Psoas muscle (tissue), 8 donors: ENCODE data around the gene RPGRIP1L. TPM values are rescaled to one million over a fixed set of nuclear protein-coding genes. Genes with fewer than 3 reads are reported as not detected.

Source experiments
- ATAC-seq, 4 donors: fragments of 200-7000 bp; cut with Tn5 transposase; one replicate each; pipeline ENCODE4 v1.9.1; 2020; ENCODE audit warnings: moderate library complexity in 3 of 4, mild to moderate bottlenecking in 2 of 4
- DNase-seq, 2 donors: peaks; one replicate each; pipeline ENCODE4 v3.0.0-alpha.2; 2020
- H3K27ac ChIP-seq: fragments of 200-600 bp; one replicate; pipeline ENCODE4 v1.8.0; 2022
- H3K27me3 ChIP-seq, 3 donors: fragments of 200-600 bp in 1 of 3; one replicate each; pipeline versions ENCODE4 v1.6.1 to v1.8.0; 2013 to 2022; ENCODE audit warnings: low read length in 2 of 3, mild to moderate bottlenecking in 2 of 3, moderate library complexity in 1 of 3; ENCODE audit not compliant: insufficient read depth in 3 of 3
- H3K36me3 ChIP-seq, 2 donors: fragments of 200-600 bp in 1 of 2; one replicate each; pipeline versions ENCODE4 v1.6.1 to v1.8.0; 2013 to 2022; ENCODE audit warnings: low read depth in 1 of 2, mild to moderate bottlenecking in 1 of 2, moderate library complexity in 1 of 2; ENCODE audit not compliant: insufficient read depth in 1 of 2
- H3K4me1 ChIP-seq: fragments of 200-600 bp; one replicate; pipeline ENCODE4 v1.8.0; 2022
- H3K4me3 ChIP-seq: fragments of 200-600 bp; one replicate; pipeline ENCODE4 v1.8.0; 2022; ENCODE audit warnings: mild to moderate bottlenecking
- H3K9me3 ChIP-seq: fragments of 200-600 bp; one replicate; pipeline ENCODE4 v1.8.0; 2022
- WGBS, 3 donors: extraction: QIAGEN DNeasy Blood & Tissue Kit; methylation state at CpG; one replicate each; pipeline versions ENCODE4 v1.1.6 to v1.1.7; 2013; 5-methylcytosine and 5-hydroxymethylcytosine counted together
- intact Hi-C, 2 donors: fragments of 100-400 bp; cut with DNase I; formaldehyde crosslinking; loops; one replicate each; pipeline versions ENCODE4 v1.11.0 to v1.14.2; 2022
- polyA plus RNA-seq, 3 donors: library from polyadenylated mRNA; stranded (reverse); fragments of 200-250 nt; gene quantifications; one replicate each; pipeline ENCODE4 v1.2.3, GENCODE V29; 2013
- total RNA-seq, 4 donors: library from RNA; stranded (reverse); fragmentation: NEBNext Ultra II Directional in 2 of 4; extraction: Animal tissue kit (Norgen Biotek cat#: 25700) in 2 of 4; gene quantifications; one replicate each; pipeline versions ENCODE4 v1.2.1 to v1.2.4, GENCODE V29; 2021 to 2023
- TF ChIP-seq, protein P1 (sequence below): fragments of 200-600 bp; IDR thresholded peaks from one replicate; pipeline ENCODE4 v1.8.0; 2022; ENCODE audit warnings: antibody characterized with exemption
- donor health status: healthy with polysubstance abuse.
- donor health status: DM: no; HTN: no; CAD: no; lungs with moderate emphysema.
- donor health status: Bipolar disorder and iron deficiency.
- donor health status: healthy.
- donor health status: DM: yes; HTN: yes; CAD: no.
- donor health status: DM: no; HTN: no; CAD: no.
- donor health status: DM: no; HTN: no; CAD: no.
- donor health status: DM: yes; HTN: yes; CAD: no.

RPGRIP1L gene
- total and polyA plus RNA-seq, 7 donors = 0.81 to 2.6 (median 1.5) TPM

DNA sequence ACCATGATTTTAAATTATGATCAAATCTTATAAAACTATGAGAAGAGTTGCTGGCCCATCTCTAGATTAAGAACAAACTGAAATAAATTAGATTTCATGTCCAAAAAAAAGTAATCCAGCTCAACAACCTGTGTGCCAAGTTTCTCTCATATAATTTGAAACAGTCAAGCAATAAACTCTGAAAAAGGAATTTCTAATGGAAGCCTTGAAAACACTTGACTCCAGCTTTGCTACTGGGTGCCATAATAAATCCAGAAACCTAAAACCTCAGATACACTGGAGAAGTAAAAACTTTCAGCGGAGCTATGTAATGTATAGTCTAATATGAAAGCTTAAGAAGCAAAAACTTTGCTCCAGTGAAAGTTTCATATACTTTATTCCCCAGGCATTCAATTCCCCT is 25.5 kb downstream of the RPGRIP1L start:
- H3K27ac ChIP-seq = no peak overlapping the region
- no peak overlapping the region for H3K4me3 ChIP-seq
- intact Hi-C loops = no loop called here
- H3K36me3 ChIP-seq = no peaks in the 10 kb centered on the region
- TF ChIP-seq, protein P1, sequence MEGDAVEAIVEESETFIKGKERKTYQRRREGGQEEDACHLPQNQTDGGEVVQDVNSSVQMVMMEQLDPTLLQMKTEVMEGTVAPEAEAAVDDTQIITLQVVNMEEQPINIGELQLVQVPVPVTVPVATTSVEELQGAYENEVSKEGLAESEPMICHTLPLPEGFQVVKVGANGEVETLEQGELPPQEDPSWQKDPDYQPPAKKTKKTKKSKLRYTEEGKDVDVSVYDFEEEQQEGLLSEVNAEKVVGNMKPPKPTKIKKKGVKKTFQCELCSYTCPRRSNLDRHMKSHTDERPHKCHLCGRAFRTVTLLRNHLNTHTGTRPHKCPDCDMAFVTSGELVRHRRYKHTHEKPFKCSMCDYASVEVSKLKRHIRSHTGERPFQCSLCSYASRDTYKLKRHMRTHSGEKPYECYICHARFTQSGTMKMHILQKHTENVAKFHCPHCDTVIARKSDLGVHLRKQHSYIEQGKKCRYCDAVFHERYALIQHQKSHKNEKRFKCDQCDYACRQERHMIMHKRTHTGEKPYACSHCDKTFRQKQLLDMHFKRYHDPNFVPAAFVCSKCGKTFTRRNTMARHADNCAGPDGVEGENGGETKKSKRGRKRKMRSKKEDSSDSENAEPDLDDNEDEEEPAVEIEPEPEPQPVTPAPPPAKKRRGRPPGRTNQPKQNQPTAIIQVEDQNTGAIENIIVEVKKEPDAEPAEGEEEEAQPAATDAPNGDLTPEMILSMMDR = no peak
- WGBS, 3 donors = 66 to 86% (median 74%) methylated on average over 1 of the region's 1 CpG
- no peak for DNase-seq
- H3K4me1 ChIP-seq = no peaks in the 10 kb centered on the region
- no peak for ATAC-seq
- no peaks in the 10 kb centered on the region for H3K9me3 ChIP-seq
- H3K27me3 ChIP-seq = no peaks in the 10 kb centered on the region

DNA sequence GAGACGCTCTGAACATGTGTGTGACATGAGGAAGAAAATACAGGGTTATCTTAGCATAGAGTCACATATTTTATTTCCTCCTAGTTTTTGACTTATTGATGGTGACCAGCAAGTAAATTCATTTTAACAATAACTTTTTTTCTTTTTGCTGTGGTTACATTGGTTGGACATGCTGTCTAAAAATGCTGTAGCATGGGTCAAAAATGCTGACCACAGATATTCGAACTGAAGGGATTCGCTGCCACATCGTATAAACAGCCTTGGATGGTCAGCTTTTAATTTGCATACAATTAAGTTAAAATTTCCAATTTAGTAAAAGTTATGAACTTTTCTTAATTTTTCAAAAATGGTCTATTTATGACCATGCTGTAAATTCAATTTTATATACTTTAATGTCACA is 30.5 kb downstream of the RPGRIP1L start:
- DNase-seq = no peak
- WGBS, 3 donors = 96 to 97% (median 96%) methylated on average over 4 of the region's 4 CpGs
- no peaks in the 10 kb centered on the region for H3K36me3 ChIP-seq
- ATAC-seq = no peak
- intact Hi-C loops = no loop called here
- TF ChIP-seq, protein P1 = no peak
- no peak overlapping the region for H3K27ac ChIP-seq
- no peak overlapping the region for H3K4me3 ChIP-seq
- no peaks in the 10 kb centered on the region for H3K27me3 ChIP-seq
- no peaks in the 10 kb centered on the region for H3K4me1 ChIP-seq
- no peaks in the 10 kb centered on the region for H3K9me3 ChIP-seq

DNA sequence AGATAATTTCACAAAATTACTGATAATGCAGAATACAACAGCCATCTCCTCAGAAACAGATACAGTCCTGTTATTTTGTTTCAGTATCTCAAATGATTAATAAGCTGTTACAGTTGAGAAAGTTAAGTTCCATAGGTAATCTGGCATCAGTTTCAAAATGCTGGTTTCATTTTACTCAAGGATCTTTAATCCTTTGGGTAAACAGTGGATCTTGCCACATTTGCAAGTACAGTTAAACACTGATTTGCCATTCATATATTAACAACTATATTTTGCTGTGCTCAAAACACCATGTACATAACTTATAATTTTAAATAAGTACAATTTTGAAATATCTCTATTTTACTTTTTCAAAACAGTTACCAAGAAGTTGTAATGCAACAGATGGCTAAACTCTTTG is 31.2 kb downstream of the RPGRIP1L start:
- Histone ChIP-seq H3K27ac (no peak overlapping the region), H3K36me3 (no peaks in the 10 kb centered on the region), H3K9me3 (no peaks in the 10 kb centered on the region), H3K4me1 (no peaks in the 10 kb centered on the region), H3K27me3 (no peaks in the 10 kb centered on the region), H3K4me3 (no peak overlapping the region)
- TF ChIP-seq, protein P1 = no peak
- DNase-seq = no peak
- intact Hi-C loops = no loop called here
- no peak for ATAC-seq

DNA sequence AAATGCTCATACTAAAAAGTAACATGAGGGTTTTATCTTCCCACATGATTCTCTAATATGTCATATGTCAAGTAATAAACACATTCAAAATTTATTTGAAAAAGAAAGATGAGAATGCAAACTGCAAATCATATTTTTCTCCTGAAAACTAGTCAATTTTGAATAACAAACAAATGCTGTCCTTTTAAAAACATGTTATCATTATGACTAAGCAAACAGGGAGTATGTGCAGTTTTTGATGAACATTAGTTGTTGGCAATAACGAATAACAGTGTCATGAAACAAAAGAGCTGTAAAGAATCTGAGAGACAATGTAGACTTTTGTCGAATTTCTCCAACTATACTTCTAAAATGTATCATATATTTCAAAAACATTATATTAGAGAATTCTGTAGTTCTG is 34.8 kb downstream of the RPGRIP1L start:
- DNase-seq = no peak
- no peaks in the 10 kb centered on the region for H3K36me3 ChIP-seq
- intact Hi-C loops = no loop called here
- no peak overlapping the region for H3K27ac ChIP-seq
- TF ChIP-seq, protein P1 = no peak
- 89 to 92% (median 89%) methylated on average over 2 of the region's 2 CpGs for WGBS, 3 donors
- H3K27me3 ChIP-seq = no peaks in the 10 kb centered on the region
- H3K4me1 ChIP-seq = no peaks in the 10 kb centered on the region
- H3K9me3 ChIP-seq = no peaks in the 10 kb centered on the region
- no peak for ATAC-seq
- H3K4me3 ChIP-seq = no peak overlapping the region

DNA sequence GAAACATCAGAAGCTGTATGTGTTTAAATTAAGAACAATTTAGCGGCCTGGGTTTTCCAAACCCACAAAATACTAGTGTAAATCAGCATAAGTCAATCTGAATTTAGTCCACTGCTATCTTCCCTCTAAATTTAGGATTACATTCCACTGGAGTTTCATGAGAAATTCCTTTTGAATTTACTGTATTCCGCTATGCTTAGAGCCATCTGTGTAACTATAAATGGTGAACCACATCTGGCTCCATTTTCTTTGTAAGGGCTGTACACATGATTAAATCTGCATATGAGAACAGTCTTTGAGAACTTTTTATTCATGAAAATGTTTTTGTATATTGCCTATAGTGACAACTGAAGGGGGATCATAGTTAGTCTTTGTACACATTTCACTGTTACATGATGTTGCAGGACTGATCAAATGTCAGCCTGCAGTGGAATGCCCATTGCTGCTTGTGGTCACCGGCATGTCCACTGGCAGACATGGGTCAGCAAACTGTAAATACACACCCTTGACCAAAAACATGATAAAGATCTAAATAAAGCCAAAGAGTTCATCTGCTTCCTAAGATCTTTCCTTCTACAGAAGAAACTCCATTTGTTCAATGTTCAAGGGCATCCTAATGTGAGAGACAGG is 36.8 kb downstream of the RPGRIP1L start:
- TF ChIP-seq, protein P1 = no peak
- no peaks in the 10 kb centered on the region for H3K4me1 ChIP-seq
- no peak for ATAC-seq
- H3K27ac ChIP-seq = no peak overlapping the region
- no peak for DNase-seq
- H3K36me3 ChIP-seq = no peaks in the 10 kb centered on the region
- H3K27me3 ChIP-seq = no peaks in the 10 kb centered on the region
- H3K4me3 ChIP-seq = no peak overlapping the region
- H3K9me3 ChIP-seq = no peaks in the 10 kb centered on the region
- intact Hi-C loops = no loop called here
- 82 to 89% (median 88%) methylated on average over 3 of the region's 3 CpGs for WGBS, 3 donors
